Calu3 (cell line): ENCODE data around the gene RERE. TPM values are rescaled to one million over a fixed set of nuclear protein-coding genes. Genes with fewer than 3 reads are reported as not detected.

Experiments
- BruUV-seq: library from RNA; stranded (reverse); fragments of 400-500 nt; replicated peaks from 2 replicates; lab custom pipeline; 2021; lab: Mats Ljungman, UMichigan
- CTCF ChIA-PET: fragments of 300-600 bp; sonication (Branson Sonifier 250); formaldehyde crosslinking; loops from one replicate; lab custom pipeline; 2022; ENCODE audit warnings: antibody characterized with exemption; lab: Charles Lee
- DNase-seq: peaks from one replicate; pipeline ENCODE4 v3.0.0; 2022
- H3K27ac Mint-ChIP-seq: one replicate; pipeline ENCODE4 v1.8.0; 2022; ENCODE audit warnings: mixed read lengths; ENCODE audit not compliant: unreplicated experiment
- H3K27me3 Mint-ChIP-seq: one replicate; pipeline ENCODE4 v1.8.0; 2022; ENCODE audit warnings: mixed read lengths; ENCODE audit not compliant: unreplicated experiment
- H3K36me3 Mint-ChIP-seq: one replicate; pipeline ENCODE4 v1.8.0; 2022; ENCODE audit warnings: mild to moderate bottlenecking, moderate library complexity, mixed read lengths; ENCODE audit not compliant: insufficient read depth, unreplicated experiment
- H3K4me1 Mint-ChIP-seq: one replicate; pipeline ENCODE4 v1.8.0; 2022; ENCODE audit warnings: mild to moderate bottlenecking, low read depth, mixed read lengths; ENCODE audit not compliant: unreplicated experiment
- H3K4me3 Mint-ChIP-seq: one replicate; pipeline ENCODE4 v1.8.0; 2022; ENCODE audit warnings: mild to moderate bottlenecking, low read depth, moderate library complexity, mixed read lengths; ENCODE audit not compliant: unreplicated experiment
- H3K9me3 Mint-ChIP-seq: one replicate; pipeline ENCODE4 v1.8.0; 2022; ENCODE audit warnings: low read depth, mixed read lengths; ENCODE audit not compliant: unreplicated experiment
- intact Hi-C: fragments of 100-400 bp; cut with micrococcal nuclease; formaldehyde crosslinking; loops from one replicate; pipeline ENCODE4 v1.10.0; 2022; ENCODE audit not compliant: unreplicated experiment
- total RNA-seq: library from RNA; stranded (reverse); gene quantifications from 2 replicates; pipeline ENCODE4 v1.2.3, GENCODE V29; 2022
- TF ChIP-seq, protein P1 (sequence below): fragments of 200-600 bp; IDR thresholded peaks from one replicate; pipeline ENCODE4 v1.8.0; 2022; ENCODE audit warnings: antibody characterized with exemption; ENCODE audit not compliant: unreplicated experiment

The RERE gene
- total RNA-seq, 1 experiment from 2014 or later: 45.9 TPM

DNA sequence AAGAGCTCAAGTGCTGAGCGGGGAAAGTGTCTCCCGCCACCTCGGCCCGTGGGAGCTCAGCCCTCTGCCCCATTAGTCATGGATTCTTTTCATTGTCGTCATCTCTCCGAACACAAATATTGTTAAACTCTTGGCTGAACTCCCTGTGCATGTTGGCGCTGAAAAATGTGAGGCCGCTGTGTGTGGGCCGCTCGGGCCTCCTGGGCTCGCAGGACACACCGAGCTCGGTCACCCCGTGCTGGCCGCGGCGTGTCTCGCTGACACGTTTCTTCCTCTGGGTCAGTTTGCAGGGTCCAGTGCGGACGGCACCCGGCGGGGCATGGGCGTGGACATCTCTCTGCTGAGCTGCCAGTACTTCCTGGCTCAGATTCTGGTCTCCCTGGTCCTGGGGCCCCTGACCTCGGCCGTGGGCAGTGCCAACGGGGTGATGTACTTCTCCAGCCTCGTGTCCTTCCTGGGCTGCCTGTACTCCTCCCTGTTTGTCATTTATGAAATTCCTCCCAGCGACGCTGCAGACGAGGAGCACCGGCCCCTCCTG lies 473.9 kb downstream of the RERE start:
- peaks cover 4% of the 10 kb centered on the region for H3K9me3 Mint-ChIP-seq
- peak overlapping the region; percentile 58 for H3K4me3 Mint-ChIP-seq
- no peaks in the 10 kb centered on the region for H3K36me3 Mint-ChIP-seq
- H3K27me3 Mint-ChIP-seq: no peaks in the 10 kb centered on the region
- CTCF ChIA-PET: interaction anchor here (0.9 to 1.2 kb wide), 2 partner anchors 29 to 368 kb away, joined by 4 read pairs; no protein-coding TSS in a partner anchor
- TF ChIP-seq, protein P1, sequence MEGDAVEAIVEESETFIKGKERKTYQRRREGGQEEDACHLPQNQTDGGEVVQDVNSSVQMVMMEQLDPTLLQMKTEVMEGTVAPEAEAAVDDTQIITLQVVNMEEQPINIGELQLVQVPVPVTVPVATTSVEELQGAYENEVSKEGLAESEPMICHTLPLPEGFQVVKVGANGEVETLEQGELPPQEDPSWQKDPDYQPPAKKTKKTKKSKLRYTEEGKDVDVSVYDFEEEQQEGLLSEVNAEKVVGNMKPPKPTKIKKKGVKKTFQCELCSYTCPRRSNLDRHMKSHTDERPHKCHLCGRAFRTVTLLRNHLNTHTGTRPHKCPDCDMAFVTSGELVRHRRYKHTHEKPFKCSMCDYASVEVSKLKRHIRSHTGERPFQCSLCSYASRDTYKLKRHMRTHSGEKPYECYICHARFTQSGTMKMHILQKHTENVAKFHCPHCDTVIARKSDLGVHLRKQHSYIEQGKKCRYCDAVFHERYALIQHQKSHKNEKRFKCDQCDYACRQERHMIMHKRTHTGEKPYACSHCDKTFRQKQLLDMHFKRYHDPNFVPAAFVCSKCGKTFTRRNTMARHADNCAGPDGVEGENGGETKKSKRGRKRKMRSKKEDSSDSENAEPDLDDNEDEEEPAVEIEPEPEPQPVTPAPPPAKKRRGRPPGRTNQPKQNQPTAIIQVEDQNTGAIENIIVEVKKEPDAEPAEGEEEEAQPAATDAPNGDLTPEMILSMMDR: no peak
- intact Hi-C loops: no loop called here
- peak overlapping the region; percentile 21 for H3K27ac Mint-ChIP-seq
- peak; percentile 53 for DNase-seq
- no TSS peak for BruUV-seq
- peaks cover 13% of the 10 kb centered on the region for H3K4me1 Mint-ChIP-seq

DNA sequence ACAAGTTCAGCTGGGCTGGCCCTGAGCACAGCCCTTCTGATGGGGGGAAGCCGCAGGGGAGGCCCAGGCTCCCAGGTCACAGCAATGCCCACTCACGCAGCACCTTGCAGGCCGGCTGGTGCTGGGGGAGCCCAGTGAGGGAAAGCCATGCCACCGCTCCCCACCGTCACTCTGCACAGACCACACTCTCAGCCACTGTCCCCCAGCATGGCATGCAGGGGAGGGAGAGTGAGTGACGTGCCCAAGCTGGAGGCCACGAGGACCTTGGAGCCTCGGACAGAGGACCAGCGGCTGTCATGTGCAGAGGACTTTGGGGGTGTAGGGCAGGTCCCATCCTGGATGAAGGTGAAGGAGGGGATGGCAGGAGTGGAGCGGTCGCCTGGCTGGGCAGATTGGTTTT lies 474.4 kb downstream of the RERE start:
- Mint-ChIP-seq H3K4me3 (peak overlapping the region; percentile 58), H3K27me3 (no peaks in the 10 kb centered on the region), H3K36me3 (no peaks in the 10 kb centered on the region), H3K9me3 (peaks cover 4% of the 10 kb centered on the region), H3K27ac (no peak overlapping the region), H3K4me1 (peaks cover 12% of the 10 kb centered on the region)
- DNase-seq: no peak
- TF ChIP-seq, protein P1: no peak
- intact Hi-C loops: no loop called here
- BruUV-seq: no TSS peak
- CTCF ChIA-PET: interaction anchor here (0.9 to 1.2 kb wide), 2 partner anchors 29 to 368 kb away, joined by 4 read pairs; no protein-coding TSS in a partner anchor

DNA sequence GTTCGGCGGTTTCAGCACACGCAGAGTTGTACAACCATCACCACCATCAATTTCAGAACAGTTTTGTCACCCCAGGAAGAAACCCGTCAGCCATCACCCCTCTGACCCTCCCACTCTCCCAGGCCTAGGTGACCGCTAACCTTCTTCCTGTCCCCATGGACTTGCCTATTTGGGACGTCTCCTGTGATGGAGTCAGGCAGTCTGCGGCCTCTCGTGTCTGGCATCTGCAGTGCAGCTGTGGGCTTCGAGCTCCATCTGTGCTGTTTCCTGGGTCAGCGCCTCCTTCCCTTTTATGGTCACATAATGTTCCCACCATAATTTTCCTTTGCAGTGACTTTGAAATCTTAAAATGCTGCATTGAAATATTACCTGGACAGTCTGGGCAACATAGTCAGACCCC lies 475.1 kb downstream of the RERE start:
- Mint-ChIP-seq H3K4me1 (peaks cover 12% of the 10 kb centered on the region), H3K27ac (no peak overlapping the region), H3K27me3 (no peaks in the 10 kb centered on the region), H3K36me3 (no peaks in the 10 kb centered on the region), H3K9me3 (peaks cover 4% of the 10 kb centered on the region), H3K4me3 (no peak overlapping the region)
- DNase-seq: no peak
- intact Hi-C loops: no loop called here
- BruUV-seq: no TSS peak
- CTCF ChIA-PET: no interaction called here
- TF ChIP-seq, protein P1: no peak

DNA sequence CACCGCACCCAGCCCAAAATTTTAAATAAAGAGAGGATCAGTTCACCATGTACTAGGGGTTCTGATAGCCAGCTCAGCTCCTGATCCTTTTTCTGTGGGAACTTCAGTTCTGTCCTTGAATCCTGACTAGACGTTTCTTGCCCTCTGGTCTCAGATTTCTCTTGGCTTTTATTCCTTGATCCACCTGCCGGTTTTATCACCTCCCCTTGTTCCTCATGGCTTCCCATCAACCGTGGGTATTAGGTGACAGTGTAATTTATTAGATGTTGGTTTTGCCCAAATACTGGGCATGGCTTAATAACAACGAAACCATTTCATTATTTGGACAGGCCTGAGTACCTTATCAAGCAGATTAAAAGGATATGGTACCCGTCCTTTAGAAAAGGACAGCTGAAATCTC lies 477.0 kb downstream of the RERE start:
- no peak overlapping the region for H3K4me3 Mint-ChIP-seq

More for the DNA sequence above, 477.0 kb downstream of the RERE start:
- Mint-ChIP-seq H3K27me3 (no peaks in the 10 kb centered on the region), H3K9me3 (peaks cover 4% of the 10 kb centered on the region), H3K4me1 (peaks cover 12% of the 10 kb centered on the region), H3K36me3 (no peaks in the 10 kb centered on the region), H3K27ac (no peak overlapping the region)
- intact Hi-C loops: no loop called here
- BruUV-seq: no TSS peak
- DNase-seq: no peak
- TF ChIP-seq, protein P1: no peak
- CTCF ChIA-PET: no interaction called here
